HPDE6-E6E7 (cell line): ENCODE measurements around the gene SH2D1A.
"Not testable (repeated sequence)": the region's sequence is repeated elsewhere in the genome, so short reads cannot be mapped to it uniquely, and the experiment has no call there.

Experiments
- DNase-seq: peaks from one replicate; pipeline ENCODE4 v3.0.0; 2011; ENCODE audit warnings: missing footprints; ENCODE audit errors: extremely low spot score

Gene SH2D1A

GRCh38 chrX:124354648-124355047, 8.3 kb downstream of the SH2D1A start:
- DNase-seq: no peak

GRCh38 chrX:124358800-124359383, 12.5 kb downstream of the SH2D1A start:
- DNase-seq: no peak

DNA sequence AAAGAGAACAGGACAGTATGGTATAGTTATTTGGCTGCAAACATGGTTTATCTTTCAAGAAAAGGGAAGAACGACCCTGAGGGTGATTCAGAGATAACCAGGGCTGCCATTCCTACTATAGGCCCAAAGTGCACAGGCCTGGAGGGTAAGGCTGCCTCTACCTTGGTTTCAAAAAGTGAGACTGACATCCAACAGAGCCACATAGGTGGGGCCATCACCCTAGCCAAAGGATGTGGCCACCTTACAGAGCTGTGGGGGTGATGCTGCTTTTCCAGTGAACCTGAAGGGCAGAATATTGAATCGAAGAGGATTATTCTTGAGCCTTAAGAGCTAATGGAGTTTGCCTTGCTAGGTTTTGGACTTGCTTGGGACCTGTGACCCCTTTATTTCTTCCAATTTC, 15.7 kb downstream of the SH2D1A start:
- no peak for DNase-seq

GRCh38 chrX:124362761-124363160, 16.4 kb downstream of the SH2D1A start:
- no peak for DNase-seq

- DNase-seq: no peak
Measured at GRCh38 chrX:124369722-124370121, 23.4 kb downstream of the SH2D1A start.

GRCh38 chrX:124373348-124373747, 27.0 kb downstream of the SH2D1A start:
- DNase-seq: no peak

DNA sequence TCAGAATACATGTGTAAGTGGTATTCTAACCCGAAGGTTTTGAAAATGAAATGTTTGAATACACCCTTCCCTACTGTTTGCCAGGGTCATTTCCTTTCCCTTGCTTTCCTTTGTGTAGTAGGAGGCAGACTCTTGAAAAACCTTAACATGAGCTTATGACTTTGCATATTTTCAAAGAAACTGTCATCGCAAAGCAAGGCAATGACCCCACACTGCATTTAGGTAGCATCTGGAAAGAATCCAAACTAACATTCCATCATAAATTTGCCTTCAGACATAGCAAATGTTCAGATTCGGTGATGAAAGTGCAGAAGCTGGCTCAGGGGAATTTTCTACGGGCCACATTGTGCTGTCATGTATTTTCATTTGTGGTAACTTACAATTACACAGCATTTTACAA, 32.3 kb downstream of the SH2D1A start:
- DNase-seq: no peak

DNA sequence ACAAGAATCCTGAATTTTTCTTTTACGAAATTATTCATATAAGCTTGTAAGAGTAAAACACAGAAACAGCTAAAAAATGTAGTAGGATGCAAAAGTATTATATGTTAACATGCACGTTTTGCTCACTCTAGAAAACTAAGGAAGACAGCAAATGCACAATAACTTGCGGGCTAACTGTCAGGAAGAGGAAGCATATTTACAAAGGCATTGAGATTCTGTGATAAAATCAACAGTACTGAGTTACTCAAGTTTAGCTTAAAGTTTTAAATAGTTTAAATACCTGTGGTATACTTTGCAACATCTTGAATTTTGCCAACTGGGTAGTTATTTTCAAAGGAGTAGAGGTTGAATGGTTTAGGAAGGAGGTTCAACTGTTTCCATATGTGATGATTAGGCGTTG, 37.0 kb downstream of the SH2D1A start:
- DNase-seq: no peak

GRCh38 chrX:124386401-124386800, 40.0 kb downstream of the SH2D1A start:
- no peak for DNase-seq

- DNase-seq: peak; percentile 25
Measured at GRCh38 chrX:124388562-124388961, 42.2 kb downstream of the SH2D1A start.

- no peak for DNase-seq
Measured at GRCh38 chrX:124392794-124393193, 46.4 kb downstream of the SH2D1A start.

DNA sequence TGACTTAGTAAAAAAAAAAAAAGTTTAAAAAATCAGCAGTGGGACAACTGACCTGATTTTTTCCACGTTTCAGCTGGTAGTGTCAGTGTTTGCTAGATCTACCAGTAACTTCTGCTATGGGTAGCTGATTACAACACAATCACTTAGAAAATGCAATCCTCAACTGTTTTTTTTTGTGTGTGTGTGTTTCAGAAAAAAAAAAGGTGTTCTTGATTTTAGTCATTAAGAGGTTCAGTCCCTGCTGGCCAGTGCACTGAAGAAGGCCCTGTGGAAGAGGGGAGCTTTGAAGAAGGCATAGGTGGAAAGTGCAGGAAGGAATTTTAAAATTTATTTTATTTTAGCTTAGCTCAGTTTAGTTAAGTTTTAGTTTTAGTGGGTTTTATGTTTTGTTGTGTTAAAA, 46.9 kb downstream of the SH2D1A start:
- no peak for DNase-seq

- no peak for DNase-seq
Measured at GRCh38 chrX:124393659-124394058, 47.3 kb downstream of the SH2D1A start.

DNA sequence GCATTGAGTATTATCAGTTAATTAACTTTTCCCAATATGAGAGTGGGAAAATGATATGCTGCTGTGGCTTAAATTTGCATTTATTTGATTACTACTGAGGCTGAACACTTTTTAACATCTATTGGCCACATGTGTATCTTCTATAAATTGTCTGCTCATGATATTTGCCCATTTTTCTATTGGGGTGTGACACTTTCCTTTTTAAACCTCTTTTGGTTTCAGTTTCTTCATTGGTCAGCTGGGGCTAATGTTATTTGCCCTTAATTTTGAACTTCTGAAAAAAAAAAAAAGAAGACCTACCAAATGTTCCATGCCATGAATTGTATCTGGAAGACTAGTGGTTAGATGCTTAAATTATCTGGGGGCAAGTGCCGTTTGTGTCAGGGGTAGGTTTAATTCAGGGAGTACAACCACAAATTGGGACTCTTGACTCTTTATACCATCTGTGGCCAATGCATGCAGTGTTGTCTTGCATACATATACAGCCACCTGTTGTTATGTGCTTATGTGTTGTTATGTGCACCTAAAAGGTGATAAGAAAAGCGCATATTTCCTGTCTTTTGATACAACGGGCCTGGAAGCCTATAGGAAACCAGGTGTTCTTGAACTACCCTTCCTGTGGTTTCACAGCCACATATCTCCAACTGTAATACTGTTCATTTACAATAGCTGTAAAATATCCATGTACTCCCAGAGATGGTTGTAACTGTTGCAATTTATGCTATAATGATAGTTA, 49.0 kb downstream of the SH2D1A start:
- DNase-seq: no peak

GRCh38 chrX:124401696-124402095, 55.3 kb downstream of the SH2D1A start:
- no peak for DNase-seq

- DNase-seq: no peak
Measured at GRCh38 chrX:124405868-124406267, 59.5 kb downstream of the SH2D1A start.

GRCh38 chrX:124406294-124407014, 60.1 kb downstream of the SH2D1A start:
- peak; percentile 86 for DNase-seq

DNA sequence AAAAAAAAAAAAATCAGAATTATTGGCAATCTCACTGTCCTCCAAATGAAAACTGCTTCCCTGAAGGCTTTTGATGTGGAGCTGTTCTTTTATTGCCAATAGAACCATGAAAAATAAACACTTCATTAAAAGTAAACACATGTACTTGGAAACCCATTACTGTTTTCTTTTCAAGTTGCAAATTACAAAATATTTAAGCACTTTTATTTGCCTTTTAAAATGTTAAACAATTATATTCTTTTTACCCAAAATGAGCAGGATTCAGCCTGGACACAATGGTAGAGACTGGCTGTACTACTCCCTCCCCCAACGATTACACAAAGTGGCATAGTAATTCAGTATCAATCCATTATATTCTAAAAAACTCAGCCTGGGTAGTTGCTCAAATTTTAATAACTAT, 60.9 kb downstream of the SH2D1A start:
- no peak for DNase-seq

- DNase-seq: not testable (repeated sequence)
Measured at GRCh38 chrX:124408380-124408779, 62.0 kb downstream of the SH2D1A start.

GRCh38 chrX:124413244-124413643, 66.9 kb downstream of the SH2D1A start:
- no peak for DNase-seq

- no peak for DNase-seq
Measured at GRCh38 chrX:124414281-124414680, 67.9 kb downstream of the SH2D1A start.

DNA sequence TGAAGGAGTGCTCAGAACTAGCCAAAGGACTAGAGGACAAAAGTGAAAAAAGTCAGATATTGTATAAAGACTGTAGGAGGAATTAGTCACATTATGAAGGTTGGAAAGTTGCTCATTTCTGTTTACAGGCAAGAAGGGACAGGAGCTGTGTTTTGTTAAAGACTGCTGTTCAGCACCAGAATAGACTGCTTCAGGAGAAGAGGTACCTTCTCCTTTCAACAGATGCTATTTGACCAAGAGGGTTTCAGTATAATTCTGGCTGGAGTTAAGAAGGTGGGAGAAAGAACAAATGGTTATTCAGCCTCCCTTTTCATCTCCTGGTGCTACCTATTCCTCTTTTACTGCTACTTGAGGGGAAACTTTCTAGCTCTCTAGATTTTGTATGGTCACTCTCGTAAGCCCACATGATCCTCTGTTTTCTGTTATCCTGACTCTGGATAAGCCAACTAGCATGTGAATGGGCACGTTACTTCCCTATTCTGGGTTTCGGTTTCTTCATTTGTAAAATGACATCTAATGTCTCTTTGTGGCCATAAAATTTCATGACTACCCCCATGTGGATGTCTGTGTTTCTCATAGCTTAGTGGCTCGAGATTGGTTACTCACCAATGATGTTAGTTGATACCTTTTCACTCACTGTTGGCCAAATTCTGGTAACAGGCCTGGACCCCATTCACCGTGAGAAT, 68.9 kb downstream of the SH2D1A start:
- no peak for DNase-seq
